ENCODE data around the gene CLIC1. TPM values are rescaled to one million over a fixed set of nuclear protein-coding genes. Genes with fewer than 3 reads are reported as not detected.
A peak's percentile ranks its signal among the peaks of the same experiment; 100 is the strongest.

Gene CLIC1
- total and polyA plus RNA-seq, 2 donors from 2014 or later: 456 to 489 TPM

- H3K4me1 ChIP-seq (ENCODE audit: control insufficient read depth in 2 of 3, insufficient read depth in 2 of 3, low read depth in 1 of 3, low read length in 3 of 3): peaks cover 0 to 7% (median 0%) of the 10 kb centered on the region in 3 donors
- peak overlapping the region in 1 of 3 donors; percentile 41 for H3K4me3 ChIP-seq (ENCODE audit: low read length in 3 of 3)
- H3K27ac ChIP-seq (ENCODE audit: low read depth in 2 of 2, low read length in 2 of 2): no peak overlapping the region
- no peaks in the 10 kb centered on the region for H3K27me3 ChIP-seq (ENCODE audit: control insufficient read depth, insufficient read depth, low read length)
- H3K36me3 ChIP-seq (ENCODE audit: control insufficient read depth in 2 of 3, insufficient read depth in 3 of 3, low read length in 3 of 3): no peaks in the 10 kb centered on the region
- FAIRE-seq (no peak), DNase-seq (no peak)
- TF ChIP-seq, protein P1, sequence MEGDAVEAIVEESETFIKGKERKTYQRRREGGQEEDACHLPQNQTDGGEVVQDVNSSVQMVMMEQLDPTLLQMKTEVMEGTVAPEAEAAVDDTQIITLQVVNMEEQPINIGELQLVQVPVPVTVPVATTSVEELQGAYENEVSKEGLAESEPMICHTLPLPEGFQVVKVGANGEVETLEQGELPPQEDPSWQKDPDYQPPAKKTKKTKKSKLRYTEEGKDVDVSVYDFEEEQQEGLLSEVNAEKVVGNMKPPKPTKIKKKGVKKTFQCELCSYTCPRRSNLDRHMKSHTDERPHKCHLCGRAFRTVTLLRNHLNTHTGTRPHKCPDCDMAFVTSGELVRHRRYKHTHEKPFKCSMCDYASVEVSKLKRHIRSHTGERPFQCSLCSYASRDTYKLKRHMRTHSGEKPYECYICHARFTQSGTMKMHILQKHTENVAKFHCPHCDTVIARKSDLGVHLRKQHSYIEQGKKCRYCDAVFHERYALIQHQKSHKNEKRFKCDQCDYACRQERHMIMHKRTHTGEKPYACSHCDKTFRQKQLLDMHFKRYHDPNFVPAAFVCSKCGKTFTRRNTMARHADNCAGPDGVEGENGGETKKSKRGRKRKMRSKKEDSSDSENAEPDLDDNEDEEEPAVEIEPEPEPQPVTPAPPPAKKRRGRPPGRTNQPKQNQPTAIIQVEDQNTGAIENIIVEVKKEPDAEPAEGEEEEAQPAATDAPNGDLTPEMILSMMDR (IDR thresholded peaks at IDR 0.05; ENCODE audit: borderline replicate concordance, extremely low read depth, insufficient read depth): no peak
- intact Hi-C loops (cut with DNase I): no loop called here
- H3K9me3 ChIP-seq (ENCODE audit: control insufficient read depth in 2 of 3, insufficient read depth in 1 of 3, low read length in 3 of 3): no peaks in the 10 kb centered on the region
- no peak overlapping the region for H3K9ac ChIP-seq (ENCODE audit: low read length in 3 of 3)
Measured at GRCh38 chr6:31765559-31765909, 29.2 kb upstream of the CLIC1 start.

- no peaks in the 10 kb centered on the region for H3K27me3 ChIP-seq (ENCODE audit: control insufficient read depth, insufficient read depth, low read length)
- intact Hi-C loops (cut with DNase I): no loop called here
- FAIRE-seq (no peak), DNase-seq (peak in 1 of 5 donors; percentile 34)
- H3K27ac ChIP-seq (ENCODE audit: low read depth in 2 of 2, low read length in 2 of 2): no peak overlapping the region
- H3K36me3 ChIP-seq (ENCODE audit: control insufficient read depth in 2 of 3, insufficient read depth in 3 of 3, low read length in 3 of 3): no peaks in the 10 kb centered on the region
- peaks cover 0 to 7% (median 0%) of the 10 kb centered on the region in 3 donors for H3K4me1 ChIP-seq (ENCODE audit: control insufficient read depth in 2 of 3, insufficient read depth in 2 of 3, low read depth in 1 of 3, low read length in 3 of 3)
- TF ChIP-seq, protein P1 (IDR thresholded peaks at IDR 0.05; ENCODE audit: borderline replicate concordance, extremely low read depth, insufficient read depth): no peak
- H3K9me3 ChIP-seq (ENCODE audit: control insufficient read depth in 2 of 3, insufficient read depth in 1 of 3, low read length in 3 of 3): no peaks in the 10 kb centered on the region
- H3K4me3 ChIP-seq (ENCODE audit: low read length in 3 of 3): no peak overlapping the region
- H3K9ac ChIP-seq (ENCODE audit: low read length in 3 of 3): no peak overlapping the region
Measured at GRCh38 chr6:31764198-31764597, 27.9 kb upstream of the CLIC1 start.

DNA sequence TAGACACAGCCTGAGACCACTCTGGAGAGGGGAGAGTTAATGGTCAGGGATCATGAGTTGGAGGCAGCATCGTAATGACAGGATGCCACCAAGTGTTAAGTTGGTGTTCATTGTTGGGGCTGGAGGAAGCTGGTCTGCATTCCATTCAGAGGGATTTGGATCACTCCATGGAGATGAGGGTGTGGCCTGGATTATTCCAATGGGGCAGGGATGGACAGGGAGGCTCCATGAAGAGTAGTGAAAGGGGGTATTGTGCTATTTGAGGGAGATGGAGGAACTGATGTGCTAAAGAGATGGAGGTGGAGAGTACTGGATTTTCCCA lies 27.2 kb upstream of the CLIC1 start:
- TF ChIP-seq, protein P1 (IDR thresholded peaks at IDR 0.05; ENCODE audit: borderline replicate concordance, extremely low read depth, insufficient read depth): no peak

More for the DNA sequence above, 27.2 kb upstream of the CLIC1 start:
- intact Hi-C loops (cut with DNase I): no loop called here
- DNase-seq: peak in 4 of 5 donors; percentile 27 to 76 (median 44)
- Histone ChIP-seq H3K27ac (ENCODE audit: low read depth in 2 of 2, low read length in 2 of 2) (no peak overlapping the region), H3K9me3 (ENCODE audit: control insufficient read depth in 2 of 3, insufficient read depth in 1 of 3, low read length in 3 of 3) (no peaks in the 10 kb centered on the region), H3K36me3 (ENCODE audit: control insufficient read depth in 2 of 3, insufficient read depth in 3 of 3, low read length in 3 of 3) (no peaks in the 10 kb centered on the region), H3K4me3 (ENCODE audit: low read length in 3 of 3) (peak overlapping the region in 1 of 3 donors; percentile 6), H3K27me3 (ENCODE audit: control insufficient read depth, insufficient read depth, low read length) (no peaks in the 10 kb centered on the region), H3K4me1 (ENCODE audit: control insufficient read depth in 2 of 3, insufficient read depth in 2 of 3, low read depth in 1 of 3, low read length in 3 of 3) (peaks cover 0 to 7% (median 0%) of the 10 kb centered on the region in 3 donors), H3K9ac (ENCODE audit: low read length in 3 of 3) (no peak overlapping the region)
- no peak for FAIRE-seq
